T-helper 17 cell (primary cell): ENCODE data around the gene SMAGP. TPM values are rescaled to one million over a fixed set of nuclear protein-coding genes. Genes with fewer than 3 reads are reported as not detected.

Experiments used
- ATAC-seq: fragments of 150-1000 bp; cut with Tn5 transposase; 2 replicates; pipeline ENCODE4 v1.10.0; 2021; ENCODE audit warnings: mild to moderate bottlenecking, moderate library complexity
- DNase-seq, 3 donors: peaks; one replicate each; pipeline versions ENCODE4 v3.0.0 to v3.0.0-alpha.2; 2020 to 2021
- H3K9me3 ChIP-seq: one replicate; pipeline ENCODE4 v1.7.0; 2013; ENCODE audit warnings: low read length, mild to moderate bottlenecking; ENCODE audit not compliant: control insufficient read depth, poor library complexity, severe bottlenecking
- H3K27ac Mint-ChIP-seq: one replicate; pipeline ENCODE4 v1.8.0; 2022; ENCODE audit warnings: mild to moderate bottlenecking, moderate library complexity, mixed read lengths
- H3K27me3 Mint-ChIP-seq: one replicate; pipeline ENCODE4 v1.8.0; 2022; ENCODE audit warnings: mixed read lengths
- H3K36me3 Mint-ChIP-seq: one replicate; pipeline ENCODE4 v1.8.0; 2022; ENCODE audit warnings: low read depth, mixed read lengths
- H3K4me1 Mint-ChIP-seq: one replicate; pipeline ENCODE4 v1.8.0; 2022; ENCODE audit warnings: mild to moderate bottlenecking, mixed read lengths
- H3K4me3 Mint-ChIP-seq: one replicate; pipeline ENCODE4 v1.8.0; 2022; ENCODE audit warnings: mild to moderate bottlenecking, moderate library complexity, mixed read lengths
- total RNA-seq, 4 donors: library from RNA in 2 of 4; stranded (reverse) in 2 of 4; gene quantifications; one replicate each; pipeline ENCODE4 v1.2.3 and lab custom pipeline; 2022 to 2026

SMAGP gene
- total RNA-seq, 2 donors from 2014 or later = 1.9 to 3.4 TPM

DNA sequence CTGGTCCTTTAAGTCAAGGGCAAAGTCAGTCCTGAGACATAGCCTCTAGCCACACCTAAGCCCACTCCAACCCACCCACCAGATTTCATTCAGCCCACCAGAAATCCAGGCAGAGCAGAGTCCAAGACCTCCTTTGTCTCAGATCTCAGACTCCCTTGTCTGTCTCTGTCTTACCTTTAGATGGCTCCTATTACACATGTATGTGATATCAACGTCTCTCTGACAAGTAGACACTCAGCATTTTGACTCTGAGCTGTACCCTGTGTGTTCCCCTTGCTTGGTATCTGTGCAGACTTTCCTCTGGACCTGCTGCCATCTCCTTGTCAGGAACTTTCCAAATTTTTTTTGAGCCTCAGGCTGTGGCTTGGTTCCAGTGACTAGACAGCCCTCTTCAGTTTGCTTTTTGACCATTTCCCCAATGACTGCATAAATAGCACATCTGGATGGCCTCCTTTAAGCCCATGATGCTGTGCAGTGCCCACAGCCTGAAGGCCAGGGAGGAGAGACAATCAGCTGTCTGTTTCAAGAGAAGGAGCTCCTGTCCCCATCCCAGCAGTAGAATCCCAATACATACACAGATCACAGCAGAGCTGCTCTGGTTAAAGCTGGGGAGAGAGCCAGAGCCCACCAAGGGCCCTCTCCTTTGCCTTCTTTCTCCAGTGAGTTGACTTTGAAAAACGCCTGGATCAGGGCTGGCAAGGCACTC is 59.4 kb downstream of the SMAGP start:
- Mint-ChIP-seq H3K27me3 (no peaks in the 10 kb centered on the region), H3K4me3 (peak overlapping the region; percentile 28), H3K4me1 (peaks cover 8% of the 10 kb centered on the region), H3K27ac (peak overlapping the region; percentile 9), H3K36me3 (peaks cover 5% of the 10 kb centered on the region)
- DNase-seq = no peak
- no peaks in the 10 kb centered on the region for H3K9me3 ChIP-seq
- ATAC-seq = no peak

DNA sequence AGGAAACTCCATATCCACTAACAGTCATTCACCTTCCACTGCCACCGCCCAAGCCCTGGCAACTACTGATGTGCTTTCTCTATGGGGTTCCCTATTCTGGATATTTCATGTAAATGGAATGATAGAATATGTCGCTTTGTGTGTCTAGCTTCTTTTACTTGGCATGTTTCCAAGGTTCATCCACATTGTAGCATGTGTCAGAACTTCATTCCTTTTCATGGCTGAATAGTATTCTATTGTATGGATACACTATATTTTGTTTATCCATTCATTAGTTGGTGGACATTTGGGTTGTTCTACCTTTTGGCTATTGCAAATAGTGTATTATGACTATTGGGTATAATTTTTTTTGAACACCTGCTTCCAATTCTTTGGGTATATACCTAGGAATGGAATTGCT is 61.0 kb downstream of the SMAGP start:
- Mint-ChIP-seq H3K4me1 (peaks cover 5% of the 10 kb centered on the region), H3K4me3 (no peak overlapping the region), H3K27me3 (no peaks in the 10 kb centered on the region), H3K27ac (no peak overlapping the region), H3K36me3 (peaks cover 2% of the 10 kb centered on the region)
- H3K9me3 ChIP-seq = no peaks in the 10 kb centered on the region
- ATAC-seq = no peak
- no peak for DNase-seq

DNA sequence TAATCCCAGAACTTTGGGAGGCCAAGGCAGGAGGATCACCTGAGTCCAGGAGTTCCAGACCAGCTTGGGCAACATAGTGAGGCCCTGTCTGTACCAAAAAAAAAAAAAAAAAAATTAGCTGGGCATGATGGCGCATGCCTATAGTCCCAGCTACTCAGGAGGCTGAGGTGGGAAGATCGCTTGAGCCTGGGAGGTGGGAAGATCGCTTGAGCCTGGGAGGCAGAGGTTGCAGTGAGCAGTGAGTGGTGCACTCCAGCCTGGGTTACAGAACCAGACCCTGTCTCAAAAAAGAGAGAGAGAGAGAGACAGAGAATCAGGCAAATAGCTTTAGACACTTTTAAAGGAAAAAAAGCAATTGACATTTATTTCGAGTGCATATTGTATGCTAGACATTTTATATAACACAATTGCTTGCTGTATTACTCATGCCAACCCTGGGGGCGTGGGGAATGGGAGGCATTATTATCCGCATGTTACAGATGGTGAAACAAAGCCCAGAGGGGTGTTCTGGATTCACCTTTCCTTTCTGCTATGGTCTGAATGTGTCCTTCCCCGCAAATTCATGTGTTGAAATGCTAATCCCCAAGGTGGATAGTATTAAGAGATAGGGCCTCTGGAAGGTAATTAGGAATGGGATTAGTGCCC is 62.1 kb downstream of the SMAGP start:
- peaks cover 9% of the 10 kb centered on the region for H3K4me1 Mint-ChIP-seq
- peaks cover 2% of the 10 kb centered on the region for H3K36me3 Mint-ChIP-seq
- no peaks in the 10 kb centered on the region for H3K27me3 Mint-ChIP-seq
- H3K27ac Mint-ChIP-seq = no peak overlapping the region
- H3K9me3 ChIP-seq = no peaks in the 10 kb centered on the region
- no peak overlapping the region for H3K4me3 Mint-ChIP-seq
- DNase-seq (no peak), ATAC-seq (no peak)

DNA sequence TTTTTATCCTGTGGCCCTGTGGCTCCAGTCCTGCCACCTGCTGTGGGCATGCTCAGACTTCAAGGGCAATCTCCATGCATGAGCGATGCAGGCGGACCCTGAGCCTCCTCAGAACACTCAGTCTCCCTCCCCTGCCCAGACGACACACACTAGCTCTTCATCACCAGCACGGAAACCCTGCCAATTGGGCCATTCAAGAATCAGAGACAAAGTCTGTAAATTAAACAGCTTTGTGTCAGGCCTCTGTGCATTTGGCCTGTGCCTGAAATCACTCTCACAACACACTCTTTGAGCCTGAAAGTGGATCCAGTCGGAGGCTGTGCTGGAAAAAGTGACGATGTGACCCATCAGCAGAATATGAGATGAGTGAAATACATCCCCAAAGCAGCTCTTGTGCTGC is 64.9 kb downstream of the SMAGP start:
- H3K27me3 Mint-ChIP-seq = no peaks in the 10 kb centered on the region
- no peaks in the 10 kb centered on the region for H3K9me3 ChIP-seq
- H3K36me3 Mint-ChIP-seq = peaks cover 2% of the 10 kb centered on the region
- H3K4me1 Mint-ChIP-seq = peaks cover 11% of the 10 kb centered on the region
- H3K27ac Mint-ChIP-seq = peak overlapping the region; percentile 65
- no peak overlapping the region for H3K4me3 Mint-ChIP-seq
- no peak for DNase-seq
- ATAC-seq = no peak

DNA sequence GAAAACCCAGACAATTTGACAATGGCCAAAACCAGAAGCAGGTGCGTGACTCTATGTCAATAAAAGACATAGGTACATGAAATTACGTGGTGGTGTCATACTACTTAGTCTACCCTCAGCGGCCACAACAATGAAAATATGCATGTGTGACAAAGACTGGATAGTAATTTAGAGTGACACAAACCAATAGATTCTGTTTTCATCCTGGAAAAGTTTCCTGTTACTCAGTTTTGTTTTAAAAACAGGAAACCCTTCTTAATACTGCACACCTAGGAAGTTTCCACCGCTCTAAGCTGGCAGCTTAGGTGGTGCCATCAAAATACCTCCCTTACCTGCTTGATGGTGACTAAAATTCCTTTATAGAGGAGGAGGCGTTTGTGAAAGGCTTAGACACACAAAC is 67.5 kb downstream of the SMAGP start:
- ATAC-seq = peak; percentile 67

DNA sequence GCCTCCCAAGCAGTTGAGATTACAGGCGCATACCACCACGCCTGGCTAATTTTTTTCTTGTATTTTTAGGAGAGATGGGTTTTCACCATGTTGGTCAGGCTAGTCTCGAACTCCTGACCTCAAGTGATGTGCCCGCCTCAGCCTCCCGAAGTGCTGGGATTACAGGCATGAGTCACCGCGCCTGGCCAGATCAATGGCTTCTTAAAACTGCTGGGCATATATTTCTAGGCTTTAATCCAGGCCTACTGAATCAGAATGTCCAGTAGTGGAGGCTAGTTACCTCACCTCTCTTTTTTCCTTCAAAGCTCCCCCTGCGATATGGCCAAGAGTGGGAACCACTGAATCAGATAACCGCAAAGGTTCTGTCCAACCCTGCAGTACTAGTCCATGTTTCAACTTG is 69.4 kb downstream of the SMAGP start:
- ATAC-seq (no peak), DNase-seq (no peak)
- peak overlapping the region; percentile 71 for H3K27ac Mint-ChIP-seq
- H3K36me3 Mint-ChIP-seq = no peaks in the 10 kb centered on the region
- no peak overlapping the region for H3K4me3 Mint-ChIP-seq
- peaks cover 13% of the 10 kb centered on the region for H3K4me1 Mint-ChIP-seq
- no peaks in the 10 kb centered on the region for H3K27me3 Mint-ChIP-seq
- no peaks in the 10 kb centered on the region for H3K9me3 ChIP-seq

More for the DNA sequence above, 67.5 kb downstream of the SMAGP start:
- Mint-ChIP-seq H3K4me1 (peaks cover 13% of the 10 kb centered on the region), H3K4me3 (no peak overlapping the region), H3K36me3 (peaks cover under 1% of the 10 kb centered on the region), H3K27me3 (no peaks in the 10 kb centered on the region), H3K27ac (peak overlapping the region; percentile 84)
- DNase-seq = no peak
- no peaks in the 10 kb centered on the region for H3K9me3 ChIP-seq

DNA sequence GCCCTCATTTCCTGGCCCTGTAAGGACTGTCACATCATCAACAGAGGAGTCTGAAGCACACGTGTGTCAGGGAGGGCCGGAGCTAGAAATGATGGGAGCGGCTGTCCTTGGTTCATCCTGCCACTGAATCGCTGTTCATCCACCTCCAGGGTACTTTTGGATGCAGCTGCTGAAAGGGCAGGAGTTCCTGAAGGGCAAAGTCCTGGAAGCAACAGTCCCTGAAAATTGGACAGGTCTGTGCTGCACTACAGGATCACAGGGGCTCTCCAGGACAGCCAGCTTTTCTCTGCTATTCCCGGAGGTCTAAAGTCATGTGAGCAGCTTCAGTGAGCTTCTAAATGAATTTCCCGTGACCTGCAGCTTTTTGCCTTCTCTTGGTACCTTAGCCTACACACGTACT is 70.1 kb downstream of the SMAGP start:
- H3K27me3 Mint-ChIP-seq = no peaks in the 10 kb centered on the region
- no peaks in the 10 kb centered on the region for H3K9me3 ChIP-seq
- peaks cover 13% of the 10 kb centered on the region for H3K4me1 Mint-ChIP-seq
- no peaks in the 10 kb centered on the region for H3K36me3 Mint-ChIP-seq
- H3K27ac Mint-ChIP-seq = no peak overlapping the region
- DNase-seq = no peak
- no peak overlapping the region for H3K4me3 Mint-ChIP-seq
- ATAC-seq = no peak

DNA sequence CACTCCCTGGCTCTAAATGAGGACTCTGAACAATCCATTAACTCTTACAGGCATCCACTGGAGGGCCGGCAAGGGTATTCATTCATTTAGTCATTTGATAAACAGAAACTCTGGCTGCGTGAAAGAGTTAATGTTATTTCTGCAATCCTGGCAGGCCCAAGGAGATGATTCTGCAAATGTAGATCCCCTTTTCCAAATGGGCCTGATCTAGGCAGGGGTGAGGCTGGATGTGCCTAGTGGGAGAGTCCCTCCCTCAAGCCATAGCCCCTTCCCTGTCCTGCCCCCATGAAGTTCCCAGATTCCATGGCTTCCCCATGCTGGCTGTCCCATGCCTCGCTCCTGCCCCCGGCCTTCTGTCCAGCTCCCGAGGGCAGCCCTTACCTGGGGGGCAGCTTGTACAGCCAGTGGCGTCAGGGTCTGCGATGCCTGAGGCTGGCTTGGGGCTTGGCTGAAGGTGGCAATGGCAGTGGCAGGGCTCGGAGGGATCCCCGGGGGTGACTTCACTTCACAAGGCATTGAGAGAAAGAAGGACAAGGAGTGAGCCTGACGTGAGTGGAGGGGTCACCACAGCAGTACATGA is 70.8 kb downstream of the SMAGP start:
- Mint-ChIP-seq H3K36me3 (no peaks in the 10 kb centered on the region), H3K4me3 (no peak overlapping the region), H3K27me3 (no peaks in the 10 kb centered on the region), H3K4me1 (peaks cover 13% of the 10 kb centered on the region), H3K27ac (no peak overlapping the region)
- DNase-seq = no peak
- H3K9me3 ChIP-seq = no peaks in the 10 kb centered on the region
- no peak for ATAC-seq

DNA sequence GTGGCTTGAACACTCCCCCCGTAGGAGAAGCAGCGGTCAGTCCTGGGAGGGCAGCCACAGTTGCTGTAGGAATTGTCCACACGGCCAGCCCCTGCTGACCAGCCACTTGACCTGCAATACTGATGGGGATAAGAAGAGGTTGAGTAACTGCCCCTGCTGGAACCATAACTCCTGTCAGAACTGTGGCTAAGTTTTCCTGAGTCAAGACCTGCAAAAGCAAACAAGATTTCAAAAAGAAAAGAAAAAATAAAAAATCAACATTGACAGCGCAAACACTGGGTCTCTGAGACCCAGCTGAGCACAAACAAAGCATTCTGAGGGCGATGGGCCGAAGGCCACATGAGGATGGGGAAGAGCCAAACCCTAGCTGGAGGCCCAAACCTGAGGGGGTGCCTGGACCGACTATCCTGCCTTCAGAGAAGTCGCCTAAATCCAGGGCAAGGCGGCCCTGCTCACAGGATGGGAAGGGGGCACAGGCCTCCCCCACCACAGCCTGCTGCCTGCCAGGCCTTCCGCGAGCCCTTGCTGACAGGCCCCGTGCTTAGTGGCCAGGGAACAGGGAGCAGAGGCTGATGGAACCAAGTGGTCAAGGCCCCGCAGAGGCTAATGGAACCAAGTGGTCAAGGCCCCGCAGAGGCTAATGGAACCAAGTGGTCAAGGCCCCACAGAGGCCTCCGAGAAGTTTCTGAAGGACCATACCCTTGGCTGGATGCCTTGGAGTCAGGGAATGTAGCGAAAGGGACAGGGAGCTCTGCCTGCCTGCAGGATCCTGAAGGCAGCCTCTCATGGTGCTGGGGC is 71.4 kb downstream of the SMAGP start:
- DNase-seq (no peak), ATAC-seq (no peak)
- no peaks in the 10 kb centered on the region for H3K9me3 ChIP-seq
- H3K36me3 Mint-ChIP-seq = no peaks in the 10 kb centered on the region
- H3K27me3 Mint-ChIP-seq = no peaks in the 10 kb centered on the region
- no peak overlapping the region for H3K4me3 Mint-ChIP-seq
- no peak overlapping the region for H3K27ac Mint-ChIP-seq
- peaks cover 13% of the 10 kb centered on the region for H3K4me1 Mint-ChIP-seq

DNA sequence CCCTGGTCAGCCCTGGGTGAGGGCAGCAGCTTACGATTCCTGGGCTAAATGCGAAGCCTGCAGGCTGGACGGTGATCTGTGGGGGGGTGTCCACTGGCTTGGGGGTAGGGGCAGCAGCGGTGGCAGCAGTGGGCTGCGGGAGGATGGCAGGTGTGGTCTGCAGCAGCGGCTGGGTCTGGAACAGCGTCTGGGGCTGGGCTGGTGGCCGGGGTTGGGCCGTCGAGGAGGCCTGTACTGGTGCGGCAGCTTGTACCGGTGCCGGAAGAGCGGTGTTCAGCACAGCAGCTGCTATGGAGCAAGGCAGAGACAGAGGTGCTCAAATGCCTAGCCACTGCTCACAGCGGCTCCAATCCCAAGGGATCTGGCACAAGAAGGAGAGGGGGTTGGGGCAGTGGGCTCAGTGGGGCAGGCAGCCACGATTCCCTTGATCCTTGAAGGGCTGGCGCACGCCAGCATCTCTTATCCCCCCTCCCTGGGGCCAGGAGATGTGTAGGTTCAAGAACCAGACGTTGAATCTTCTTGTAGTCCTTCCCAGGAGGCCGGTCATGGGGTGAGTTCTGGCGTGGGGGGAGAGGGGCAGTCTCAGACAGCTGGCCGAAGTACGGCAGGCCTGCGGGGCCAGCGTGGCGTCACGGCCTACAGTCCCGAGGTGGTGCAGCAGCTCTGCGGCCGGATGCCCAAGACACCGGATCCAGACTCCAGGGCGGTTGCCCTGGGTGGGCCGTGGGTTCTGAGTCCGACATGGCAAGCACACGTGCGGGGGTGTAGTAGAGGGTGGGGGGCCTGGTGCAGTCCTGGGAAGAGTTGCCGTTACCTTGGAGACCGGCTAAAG is 72.3 kb downstream of the SMAGP start:
- Mint-ChIP-seq H3K36me3 (no peaks in the 10 kb centered on the region), H3K4me3 (no peak overlapping the region), H3K27me3 (no peaks in the 10 kb centered on the region), H3K27ac (no peak overlapping the region), H3K4me1 (peaks cover 6% of the 10 kb centered on the region)
- no peak for DNase-seq
- no peaks in the 10 kb centered on the region for H3K9me3 ChIP-seq
- no peak for ATAC-seq

DNA sequence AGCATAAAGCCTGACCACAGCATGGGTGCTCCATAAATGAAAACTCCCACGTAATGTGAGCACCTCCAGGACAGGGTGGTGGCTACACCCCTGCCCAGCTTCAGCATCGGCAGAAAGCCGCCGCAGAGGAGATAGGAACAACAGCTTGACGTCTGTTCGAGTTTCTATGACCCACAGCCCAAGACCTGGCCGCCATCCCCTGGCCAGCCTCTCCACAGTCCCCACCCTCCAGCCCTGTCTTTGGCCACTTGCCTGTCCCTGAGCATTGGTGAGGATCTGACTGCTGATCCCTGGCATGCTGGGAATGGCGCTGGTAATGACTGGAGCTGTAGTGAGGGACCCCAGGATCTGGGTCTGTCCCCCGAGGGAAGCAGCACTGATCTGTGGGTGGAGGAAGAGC is 73.7 kb downstream of the SMAGP start:
- DNase-seq (no peak), ATAC-seq (no peak)
- Mint-ChIP-seq H3K27me3 (no peaks in the 10 kb centered on the region), H3K36me3 (no peaks in the 10 kb centered on the region), H3K27ac (no peak overlapping the region), H3K4me3 (no peak overlapping the region), H3K4me1 (peaks cover 2% of the 10 kb centered on the region)
- H3K9me3 ChIP-seq = no peaks in the 10 kb centered on the region

DNA sequence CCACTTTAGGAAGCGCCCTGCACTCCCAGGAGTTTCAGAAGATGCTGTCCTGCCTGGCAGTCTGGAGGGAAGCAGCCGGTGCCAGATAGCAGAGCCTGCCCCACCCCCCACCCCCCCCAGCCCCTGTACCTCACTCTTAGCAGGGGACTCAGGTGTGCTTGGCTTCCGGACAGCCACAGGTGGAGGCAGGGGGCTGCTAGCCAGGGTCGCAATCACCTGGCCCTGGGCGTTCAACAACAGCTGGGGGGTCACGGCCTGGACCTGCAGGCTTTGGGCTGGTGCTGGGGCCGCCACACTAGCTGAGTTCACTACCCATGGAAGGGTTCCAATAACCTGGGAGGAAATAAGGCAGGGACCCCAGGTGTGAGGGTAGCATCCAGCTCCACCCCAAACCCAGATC is 74.4 kb downstream of the SMAGP start:
- no peaks in the 10 kb centered on the region for H3K9me3 ChIP-seq
- Mint-ChIP-seq H3K4me3 (no peak overlapping the region), H3K27me3 (no peaks in the 10 kb centered on the region), H3K4me1 (peaks cover 2% of the 10 kb centered on the region), H3K36me3 (no peaks in the 10 kb centered on the region), H3K27ac (no peak overlapping the region)
- DNase-seq = no peak
- no peak for ATAC-seq
